Small intestine (tissue), 7 donors: Measurements from ENCODE around the gene SARS1. TPM values are rescaled to one million over a fixed set of nuclear protein-coding genes. Genes with fewer than 3 reads are reported as not detected.

ENCODE experiments used
- DNase-seq, 2 donors: peaks; one replicate each; pipeline versions ENCODE4 v3.0.0 to v3.0.0-alpha.2; 2013
- FAIRE-seq: peaks from 2 replicates; lab custom pipeline; 2012; peaks lifted over from hg19 to GRCh38; lab: Jason Lieb, UNC
- H3K27ac ChIP-seq, 3 donors: one replicate each; pipeline ENCODE4 v1.5.1; 2013; ENCODE audit warnings: low read length in 2 of 3, mild to moderate bottlenecking in 2 of 3, control low read depth in 1 of 3, inconsistent platforms in 1 of 3, low read depth in 1 of 3, moderate library complexity in 1 of 3
- H3K27me3 ChIP-seq, 3 donors: one replicate each; pipeline ENCODE4 v1.6.1; 2013; ENCODE audit warnings: low read length in 3 of 3, inconsistent platforms in 1 of 3; ENCODE audit not compliant: control insufficient read depth in 3 of 3, insufficient read depth in 3 of 3
- H3K36me3 ChIP-seq, 3 donors: one replicate each; pipeline ENCODE4 v1.6.1; 2013; ENCODE audit warnings: low read length in 3 of 3, inconsistent platforms in 1 of 3, low read depth in 1 of 3, mild to moderate bottlenecking in 1 of 3, moderate library complexity in 1 of 3; ENCODE audit not compliant: control insufficient read depth in 3 of 3, insufficient read depth in 2 of 3
- H3K4me1 ChIP-seq, 3 donors: one replicate each; pipeline ENCODE4 v1.6.1; 2013; ENCODE audit warnings: low read length in 2 of 3, inconsistent platforms in 1 of 3, low read depth in 1 of 3, mild to moderate bottlenecking in 1 of 3, moderate library complexity in 1 of 3; ENCODE audit not compliant: control insufficient read depth in 3 of 3, insufficient read depth in 2 of 3
- H3K4me3 ChIP-seq, 3 donors: one replicate each; pipeline ENCODE4 v1.5.1; 2013; ENCODE audit warnings: low read length in 3 of 3, control low read depth in 1 of 3, inconsistent platforms in 1 of 3, low read depth in 1 of 3, mild to moderate bottlenecking in 1 of 3, moderate library complexity in 1 of 3
- H3K9me3 ChIP-seq, 2 donors: one replicate each; pipeline ENCODE4 v1.6.1; 2013; ENCODE audit warnings: low read depth in 1 of 2, low read length in 1 of 2; ENCODE audit not compliant: control insufficient read depth in 2 of 2, insufficient read depth in 1 of 2
- WGBS, 3 donors: extraction: QIAGEN DNeasy Blood & Tissue Kit; methylation state at CpG; one replicate each; pipeline ENCODE4 v1.1.7; 2013; 5-methylcytosine and 5-hydroxymethylcytosine counted together
- polyA plus RNA-seq, 4 donors: library from polyadenylated mRNA; stranded (reverse) in 3 of 4; unstranded in 1 of 4; fragments of 200-250 nt in 3 of 4; fragments of 120-200 nt in 1 of 4; gene quantifications; one replicate each; pipeline versions ENCODE4 v1.2.1 to v1.2.3, GENCODE V29; 2013
- donor health status: healthy with polysubstance abuse.
- donor health status: control.
- donor health status: control.
- donor health status: Bipolar disorder and iron deficiency.
- donor health status: healthy.

The SARS1 gene
- polyA plus RNA-seq, 4 donors: 99.1 to 190 (median 133) TPM

DNA sequence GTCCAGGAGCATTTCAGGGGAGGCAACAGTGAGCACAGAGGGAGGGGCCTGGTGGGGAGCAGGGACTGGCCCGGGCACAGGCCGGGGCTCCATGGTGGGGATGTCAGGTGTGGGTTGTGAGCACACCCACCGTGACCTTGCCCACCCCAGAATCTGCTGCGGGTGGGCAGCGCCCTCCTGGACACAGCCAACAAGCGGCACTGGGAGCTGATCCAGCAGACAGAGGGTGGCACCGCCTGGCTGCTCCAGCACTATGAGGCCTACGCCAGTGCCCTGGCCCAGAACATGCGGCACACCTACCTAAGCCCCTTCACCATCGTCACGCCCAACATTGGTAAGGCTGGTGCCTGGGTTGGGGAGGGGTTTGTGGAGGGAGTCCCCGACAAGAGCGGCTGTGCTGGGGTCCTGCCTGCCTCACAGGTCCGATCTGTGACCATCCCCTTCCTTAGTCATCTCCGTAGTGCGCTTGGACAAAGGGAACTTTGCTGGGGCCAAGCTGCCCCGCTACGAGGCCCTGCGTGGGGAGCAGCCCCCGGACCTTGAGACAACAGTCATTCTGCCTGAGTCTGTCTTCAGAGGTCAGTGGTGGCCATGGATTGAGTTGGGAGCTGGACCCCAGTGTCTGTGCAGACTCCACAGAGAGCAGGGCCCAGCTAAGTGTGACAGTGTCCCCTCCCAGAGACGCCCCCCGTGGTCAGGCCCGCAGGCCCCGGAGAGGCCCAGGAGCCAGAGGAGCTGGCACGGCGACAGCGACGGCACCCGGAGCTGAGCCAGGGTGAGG is 54.9 kb downstream of the SARS1 start:
- H3K36me3 ChIP-seq: peaks cover 0 to 93% (median 0%) of the 10 kb centered on the region in 3 donors
- no peaks in the 10 kb centered on the region for H3K27me3 ChIP-seq
- H3K4me1 ChIP-seq: peaks cover 0 to 9% (median 0%) of the 10 kb centered on the region in 3 donors
- no peak overlapping the region for H3K27ac ChIP-seq
- 92 to 97% (median 94%) methylated on average over 24 to 29 of the region's 29 CpGs for WGBS, 3 donors
- H3K9me3 ChIP-seq: no peaks in the 10 kb centered on the region
- no peak for DNase-seq
- H3K4me3 ChIP-seq: no peak overlapping the region
- FAIRE-seq: no peak

DNA sequence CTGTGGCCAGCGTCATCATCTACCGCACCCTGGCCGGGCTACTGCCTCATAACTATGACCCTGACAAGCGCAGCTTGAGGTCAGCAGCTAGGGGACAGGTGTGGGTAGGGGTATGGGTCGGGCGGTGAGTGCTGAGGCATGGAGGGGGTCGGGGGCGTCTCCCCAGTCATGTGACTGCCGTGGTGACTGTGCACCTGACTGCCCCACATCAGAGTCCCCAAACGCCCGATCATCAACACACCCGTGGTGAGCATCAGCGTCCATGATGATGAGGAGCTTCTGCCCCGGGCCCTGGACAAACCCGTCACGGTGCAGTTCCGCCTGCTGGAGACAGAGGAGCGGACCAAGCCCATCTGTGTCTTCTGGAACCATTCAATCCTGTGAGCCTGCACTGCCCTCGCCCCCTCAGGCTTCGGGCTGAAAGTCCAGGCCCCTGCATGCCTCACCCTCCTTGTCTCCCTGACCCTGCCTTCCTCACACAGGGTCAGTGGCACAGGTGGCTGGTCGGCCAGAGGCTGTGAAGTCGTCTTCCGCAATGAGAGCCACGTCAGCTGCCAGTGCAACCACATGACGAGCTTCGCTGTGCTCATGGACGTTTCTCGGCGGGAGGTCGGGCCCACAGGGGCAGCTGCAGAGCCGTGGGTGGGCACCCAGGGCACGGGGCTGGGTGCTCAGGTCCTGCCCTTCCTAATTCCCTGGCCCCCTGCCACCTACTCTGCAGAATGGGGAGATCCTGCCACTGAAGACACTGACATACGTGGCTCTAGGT is 55.7 kb downstream of the SARS1 start:
- FAIRE-seq (no peak), DNase-seq (no peak)
- Histone ChIP-seq H3K4me1 (peaks cover 0 to 16% (median 0%) of the 10 kb centered on the region in 3 donors), H3K36me3 (peaks cover 0 to 91% (median 0%) of the 10 kb centered on the region in 3 donors), H3K9me3 (no peaks in the 10 kb centered on the region), H3K4me3 (no peak overlapping the region), H3K27ac (no peak overlapping the region), H3K27me3 (no peaks in the 10 kb centered on the region)
- 89 to 91% (median 91%) methylated on average over 30 to 33 of the region's 33 CpGs for WGBS, 3 donors

DNA sequence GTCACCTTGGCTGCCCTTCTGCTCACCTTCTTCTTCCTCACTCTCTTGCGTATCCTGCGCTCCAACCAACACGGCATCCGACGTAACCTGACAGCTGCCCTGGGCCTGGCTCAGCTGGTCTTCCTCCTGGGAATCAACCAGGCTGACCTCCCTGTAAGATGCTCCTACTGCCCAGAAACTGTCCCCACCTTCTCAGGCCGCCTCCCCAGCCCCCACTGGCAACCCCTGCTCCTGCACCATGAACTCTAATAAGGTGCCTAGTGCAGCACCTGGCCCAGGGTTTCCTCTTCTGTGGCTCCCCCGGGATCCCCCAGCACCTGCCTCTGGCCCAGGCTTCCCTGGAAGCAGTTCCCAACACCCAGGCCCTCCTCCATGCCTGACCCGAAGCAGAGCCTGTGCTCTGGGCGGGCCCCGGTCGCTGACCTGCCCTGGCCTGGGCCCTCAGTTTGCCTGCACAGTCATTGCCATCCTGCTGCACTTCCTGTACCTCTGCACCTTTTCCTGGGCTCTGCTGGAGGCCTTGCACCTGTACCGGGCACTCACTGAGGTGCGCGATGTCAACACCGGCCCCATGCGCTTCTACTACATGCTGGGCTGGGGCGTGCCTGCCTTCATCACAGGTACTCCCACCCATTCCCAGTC is 56.4 kb downstream of the SARS1 start:
- Histone ChIP-seq H3K27me3 (no peaks in the 10 kb centered on the region), H3K36me3 (peaks cover 0 to 83% (median 0%) of the 10 kb centered on the region in 3 donors), H3K4me3 (no peak overlapping the region), H3K4me1 (peaks cover 0 to 23% (median 0%) of the 10 kb centered on the region in 3 donors), H3K27ac (no peak overlapping the region), H3K9me3 (no peaks in the 10 kb centered on the region)
- FAIRE-seq (no peak), DNase-seq (no peak)
- WGBS, 3 donors: 91 to 94% (median 94%) methylated on average over 15 to 17 of the region's 17 CpGs

DNA sequence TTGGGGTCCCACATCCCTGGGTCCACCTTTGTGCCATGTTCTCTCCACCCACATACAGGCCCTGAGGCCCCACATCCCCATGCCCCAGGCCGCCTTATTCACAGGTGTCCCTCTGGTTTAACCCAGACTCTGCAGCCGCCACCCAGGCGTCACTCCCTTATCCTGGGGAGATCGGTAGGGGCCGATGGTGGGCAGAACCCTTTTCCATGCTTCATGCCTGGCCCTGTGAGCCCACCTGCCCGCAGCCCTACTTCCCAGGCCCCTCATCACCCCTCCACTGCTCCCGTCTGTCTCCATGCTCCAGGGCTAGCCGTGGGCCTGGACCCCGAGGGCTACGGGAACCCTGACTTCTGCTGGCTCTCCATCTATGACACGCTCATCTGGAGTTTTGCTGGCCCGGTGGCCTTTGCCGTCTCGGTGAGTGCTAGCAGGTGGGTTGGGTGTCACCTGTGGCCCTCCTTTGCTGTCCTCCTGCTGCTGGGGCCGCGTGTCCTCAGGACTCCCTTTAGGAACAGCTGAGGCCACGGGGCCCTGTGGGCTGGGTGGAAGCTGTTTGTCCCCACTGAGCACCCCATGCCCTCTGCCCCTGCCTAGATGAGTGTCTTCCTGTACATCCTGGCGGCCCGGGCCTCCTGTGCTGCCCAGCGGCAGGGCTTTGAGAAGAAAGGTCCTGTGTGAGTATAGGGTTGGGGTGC is 57.1 kb downstream of the SARS1 start:
- H3K4me1 ChIP-seq: peaks cover 0 to 29% (median 0%) of the 10 kb centered on the region in 3 donors
- FAIRE-seq: no peak
- no peak overlapping the region for H3K27ac ChIP-seq
- H3K4me3 ChIP-seq: no peak overlapping the region
- peaks cover 0 to 78% (median 0%) of the 10 kb centered on the region in 3 donors for H3K36me3 ChIP-seq
- WGBS, 3 donors: 86 to 93% (median 91%) methylated on average over 17 to 20 of the region's 20 CpGs
- no peak for DNase-seq
- no peaks in the 10 kb centered on the region for H3K9me3 ChIP-seq
- no peaks in the 10 kb centered on the region for H3K27me3 ChIP-seq

DNA sequence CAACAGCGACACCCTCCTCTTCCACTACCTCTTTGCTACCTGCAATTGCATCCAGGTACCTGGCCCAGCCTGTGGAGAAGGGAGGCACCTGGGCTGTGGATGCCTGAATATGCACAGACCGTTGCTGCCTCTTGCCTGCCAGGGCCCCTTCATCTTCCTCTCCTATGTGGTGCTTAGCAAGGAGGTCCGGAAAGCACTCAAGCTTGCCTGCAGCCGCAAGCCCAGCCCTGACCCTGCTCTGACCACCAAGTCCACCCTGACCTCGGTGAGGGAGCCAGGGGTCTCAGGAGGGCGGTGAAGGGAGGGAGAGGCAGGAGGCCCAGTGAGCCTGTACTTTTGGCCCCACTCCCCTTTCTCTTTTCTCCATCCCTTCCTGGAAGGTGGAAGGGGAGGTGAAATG is 57.7 kb downstream of the SARS1 start:
- Histone ChIP-seq H3K4me3 (no peak overlapping the region), H3K27ac (no peak overlapping the region), H3K4me1 (peaks cover 0 to 32% (median 0%) of the 10 kb centered on the region in 3 donors), H3K9me3 (no peaks in the 10 kb centered on the region), H3K27me3 (no peaks in the 10 kb centered on the region), H3K36me3 (peaks cover 0 to 73% (median 0%) of the 10 kb centered on the region in 3 donors)
- no peak for FAIRE-seq
- DNase-seq: no peak
- 87 to 91% (median 89%) methylated on average over 6 of the region's 6 CpGs for WGBS, 3 donors

DNA sequence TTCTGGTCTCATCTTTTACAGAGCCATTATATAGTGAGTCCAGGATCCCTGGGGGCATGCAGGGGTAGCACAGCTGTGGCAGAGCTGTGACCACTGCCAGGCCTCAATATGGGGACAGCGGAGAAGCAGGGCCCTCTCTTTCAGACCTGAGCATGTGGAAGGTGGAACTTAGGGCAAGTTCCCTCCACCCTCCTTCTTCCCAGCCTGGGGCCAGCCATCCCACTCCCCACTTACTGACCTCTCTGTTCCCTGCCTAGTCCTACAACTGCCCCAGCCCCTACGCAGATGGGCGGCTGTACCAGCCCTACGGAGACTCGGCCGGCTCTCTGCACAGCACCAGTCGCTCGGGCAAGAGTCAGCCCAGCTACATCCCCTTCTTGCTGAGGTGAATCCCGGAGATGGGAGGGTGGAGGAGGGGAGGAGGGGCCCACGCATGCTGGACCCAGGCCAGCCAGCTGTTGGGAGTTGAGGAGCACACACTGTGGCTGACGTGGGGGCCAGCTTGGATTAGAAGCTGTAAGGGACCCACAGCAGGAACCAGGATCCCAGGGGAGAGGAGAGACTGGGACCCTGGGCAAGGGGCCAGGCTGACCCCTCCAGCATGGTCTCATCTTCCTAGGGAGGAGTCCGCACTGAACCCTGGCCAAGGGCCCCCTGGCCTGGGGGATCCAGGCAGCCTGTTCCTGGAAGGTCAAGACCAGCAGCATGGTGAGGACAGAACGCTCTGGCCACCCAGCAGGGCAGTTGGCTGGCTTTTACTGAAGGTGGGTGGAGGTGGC is 58.5 kb downstream of the SARS1 start:
- no peaks in the 10 kb centered on the region for H3K9me3 ChIP-seq
- H3K27ac ChIP-seq: no peak overlapping the region
- WGBS, 3 donors: 85 to 94% (median 94%) methylated on average over 12 to 13 of the region's 13 CpGs
- peaks cover 0 to 69% (median 0%) of the 10 kb centered on the region in 3 donors for H3K36me3 ChIP-seq
- DNase-seq: no peak
- no peaks in the 10 kb centered on the region for H3K27me3 ChIP-seq
- FAIRE-seq: no peak
- H3K4me3 ChIP-seq: no peak overlapping the region
- peaks cover 0 to 38% (median 0%) of the 10 kb centered on the region in 3 donors for H3K4me1 ChIP-seq

DNA sequence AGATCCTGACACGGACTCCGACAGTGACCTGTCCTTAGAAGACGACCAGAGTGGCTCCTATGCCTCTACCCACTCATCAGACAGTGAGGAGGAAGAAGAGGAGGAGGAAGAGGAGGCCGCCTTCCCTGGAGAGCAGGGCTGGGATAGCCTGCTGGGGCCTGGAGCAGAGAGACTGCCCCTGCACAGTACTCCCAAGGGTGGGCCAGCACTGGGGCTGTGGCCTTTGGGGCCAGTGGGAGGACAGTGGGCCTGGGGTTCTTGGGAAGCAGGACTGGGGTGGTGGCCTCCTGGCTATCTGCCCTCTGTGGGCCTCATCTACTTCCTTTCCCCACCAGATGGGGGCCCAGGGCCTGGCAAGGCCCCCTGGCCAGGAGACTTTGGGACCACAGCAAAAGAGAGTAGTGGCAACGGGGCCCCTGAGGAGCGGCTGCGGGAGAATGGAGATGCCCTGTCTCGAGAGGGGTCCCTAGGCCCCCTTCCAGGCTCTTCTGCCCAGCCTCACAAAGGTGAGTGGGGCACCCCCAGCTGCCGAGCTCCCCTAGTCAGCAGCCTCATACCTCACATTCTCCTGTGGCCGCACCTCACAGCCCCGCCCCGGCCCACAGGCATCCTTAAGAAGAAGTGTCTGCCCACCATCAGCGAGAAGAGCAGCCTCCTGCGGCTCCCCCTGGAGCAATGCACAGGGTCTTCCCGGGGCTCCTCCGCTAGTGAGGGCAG is 59.3 kb downstream of the SARS1 start:
- Histone ChIP-seq H3K9me3 (no peaks in the 10 kb centered on the region), H3K36me3 (peaks cover 0 to 66% (median 0%) of the 10 kb centered on the region in 3 donors), H3K4me3 (no peak overlapping the region), H3K27ac (no peak overlapping the region), H3K4me1 (peaks cover 0 to 46% (median 0%) of the 10 kb centered on the region in 3 donors), H3K27me3 (no peaks in the 10 kb centered on the region)
- FAIRE-seq (no peak), DNase-seq (peak in 1 of 2 donors; percentile 33)
- WGBS, 3 donors: 86 to 89% (median 89%) methylated on average over 12 to 16 of the region's 16 CpGs
